EH (cell line): ENCODE measurements around the gene NPY2R.

Experiments
- DNase-seq: peaks from one replicate; pipeline ENCODE4 v3.0.0-alpha.2; 2015; ENCODE audit warnings: low read depth

The NPY2R gene

GRCh38 chr4:155208258-155209054 is at the start of gene NPY2R:
Gene NPY2R (plus strand): TSS chr4:155208636. CDS start chr4:155213940, 5,304 bp downstream.
- DNase-seq = no peak

GRCh38 chr4:155161357-155161756 is 47.1 kb upstream of the NPY2R start:
- DNase-seq = no peak

GRCh38 chr4:155164718-155165117 is 43.7 kb upstream of the NPY2R start:
- no peak for DNase-seq

GRCh38 chr4:155170569-155170968 is 37.9 kb upstream of the NPY2R start:
- no peak for DNase-seq

- DNase-seq = no peak
Measured at GRCh38 chr4:155173371-155173770, 35.1 kb upstream of the NPY2R start.

- no peak for DNase-seq
Measured at GRCh38 chr4:155174668-155175067, 33.8 kb upstream of the NPY2R start.

GRCh38 chr4:155179216-155179615 is 29.2 kb upstream of the NPY2R start:
- no peak for DNase-seq

GRCh38 chr4:155186972-155187371 is 21.5 kb upstream of the NPY2R start:
- no peak for DNase-seq

GRCh38 chr4:155187989-155188388 is 20.4 kb upstream of the NPY2R start:
- no peak for DNase-seq

GRCh38 chr4:155190099-155190498 is 18.3 kb upstream of the NPY2R start:
- DNase-seq = no peak

GRCh38 chr4:155197757-155198156 is 10.7 kb upstream of the NPY2R start:
- DNase-seq = no peak

- DNase-seq = no peak
Measured at GRCh38 chr4:155207534-155208257, 740 bp upstream of the NPY2R start.

- no peak for DNase-seq
Measured at GRCh38 chr4:155220025-155220424, 11.6 kb downstream of the NPY2R start.

GRCh38 chr4:155227131-155227530 is 18.7 kb downstream of the NPY2R start:
- DNase-seq = no peak

GRCh38 chr4:155228713-155229112 is 20.3 kb downstream of the NPY2R start:
- DNase-seq = no peak

GRCh38 chr4:155232432-155232831 is 24.0 kb downstream of the NPY2R start:
- DNase-seq = no peak

- no peak for DNase-seq
Measured at GRCh38 chr4:155234206-155234605, 25.8 kb downstream of the NPY2R start.

GRCh38 chr4:155237567-155237966 is 29.1 kb downstream of the NPY2R start:
- no peak for DNase-seq

GRCh38 chr4:155241225-155241624 is 32.8 kb downstream of the NPY2R start:
- DNase-seq = no peak

GRCh38 chr4:155241664-155242063 is 33.2 kb downstream of the NPY2R start:
- no peak for DNase-seq

- DNase-seq = no peak
Measured at GRCh38 chr4:155245105-155245504, 36.7 kb downstream of the NPY2R start.

- no peak for DNase-seq
Measured at GRCh38 chr4:155248002-155248896, 39.8 kb downstream of the NPY2R start.
